ENCODE data around the gene HDAC4. TPM values are rescaled to one million over a fixed set of nuclear protein-coding genes. Genes with fewer than 3 reads are reported as not detected.

HDAC4 gene
- total RNA-seq, 1 experiment from 2014 or later, result 21.8 TPM

GRCh38 chr2:239298116-239298804 lies 102.6 kb downstream of the HDAC4 start:
- intact Hi-C loops (cut with micrococcal nuclease), result no loop called here
- POLR2A ChIA-PET, result no interaction called here
- no peaks in the 10 kb centered on the region for H3K4me1 Mint-ChIP-seq (ENCODE audit: insufficient read depth, unreplicated experiment)

GRCh38 chr2:239297142-239298004 lies 103.4 kb downstream of the HDAC4 start:
- H3K4me1 Mint-ChIP-seq (ENCODE audit: insufficient read depth, unreplicated experiment), result no peaks in the 10 kb centered on the region
- H3K27me3 Mint-ChIP-seq (ENCODE audit: insufficient read depth, unreplicated experiment), result no peaks in the 10 kb centered on the region
- no peak overlapping the region for H3K4me3 Mint-ChIP-seq (ENCODE audit: unreplicated experiment)
- no peak for TF ChIP-seq CTCF (IDR thresholded peaks at IDR 0.05; ENCODE audit: unreplicated experiment)
- H3K9me3 Mint-ChIP-seq (ENCODE audit: unreplicated experiment), result no peaks in the 10 kb centered on the region
- intact Hi-C loops (cut with micrococcal nuclease), result no loop called here
- H3K36me3 Mint-ChIP-seq (ENCODE audit: insufficient read depth, unreplicated experiment), result no peaks in the 10 kb centered on the region
- DNase-seq (ENCODE audit: unreplicated experiment), result no peak
- ChIA-PET POLR2A (interaction anchor here (0.6 kb wide), 1 partner anchor 122 kb away, joined by 6 read pairs; no protein-coding TSS in a partner anchor), CTCF (no interaction called here)
- H3K27ac Mint-ChIP-seq (ENCODE audit: low read depth, unreplicated experiment), result no peak overlapping the region
- no TSS peak for BruUV-seq (replicated peaks)

More at GRCh38 chr2:239298116-239298804, 102.6 kb downstream of the HDAC4 start:
- BruUV-seq (replicated peaks), result no TSS peak
- H3K27ac Mint-ChIP-seq (ENCODE audit: low read depth, unreplicated experiment), result no peak overlapping the region
- H3K27me3 Mint-ChIP-seq (ENCODE audit: insufficient read depth, unreplicated experiment), result no peaks in the 10 kb centered on the region
- no peaks in the 10 kb centered on the region for H3K9me3 Mint-ChIP-seq (ENCODE audit: unreplicated experiment)
- H3K4me3 Mint-ChIP-seq (ENCODE audit: unreplicated experiment), result no peak overlapping the region
- H3K36me3 Mint-ChIP-seq (ENCODE audit: insufficient read depth, unreplicated experiment), result no peaks in the 10 kb centered on the region
- DNase-seq (ENCODE audit: unreplicated experiment), result no peak
- CTCF ChIA-PET, result no interaction called here
- TF ChIP-seq CTCF (IDR thresholded peaks at IDR 0.05; ENCODE audit: unreplicated experiment), result no peak

GRCh38 chr2:239296020-239296932 lies 104.5 kb downstream of the HDAC4 start:
- Mint-ChIP-seq H3K27ac (ENCODE audit: low read depth, unreplicated experiment) (no peak overlapping the region), H3K27me3 (ENCODE audit: insufficient read depth, unreplicated experiment) (no peaks in the 10 kb centered on the region), H3K9me3 (ENCODE audit: unreplicated experiment) (no peaks in the 10 kb centered on the region), H3K4me3 (ENCODE audit: unreplicated experiment) (no peak overlapping the region), H3K4me1 (ENCODE audit: insufficient read depth, unreplicated experiment) (no peaks in the 10 kb centered on the region), H3K36me3 (ENCODE audit: insufficient read depth, unreplicated experiment) (no peaks in the 10 kb centered on the region)
- intact Hi-C loops (cut with micrococcal nuclease), result no loop called here
- CTCF ChIA-PET, result no interaction called here
- no TSS peak for BruUV-seq (replicated peaks)
- POLR2A ChIA-PET, result no interaction called here
- TF ChIP-seq CTCF (IDR thresholded peaks at IDR 0.05; ENCODE audit: unreplicated experiment), result no peak
- DNase-seq (ENCODE audit: unreplicated experiment), result no peak
